Panc1 (cell line): Measurements from ENCODE around the gene RB1. TPM values are rescaled to one million over a fixed set of nuclear protein-coding genes. Genes with fewer than 3 reads are reported as not detected.

ENCODE experiments used
- ATAC-seq: fragments of 200-7000 bp; cut with Tn5 transposase; 2 replicates; pipeline ENCODE4 v1.9.1; 2020; ENCODE audit warnings: mild to moderate bottlenecking, moderate library complexity
- BruUV-seq: library from RNA; stranded (reverse); fragments of 400-500 nt; replicated peaks from 2 replicates; lab custom pipeline; 2021; lab: Mats Ljungman, UMichigan
- CTCF ChIA-PET: fragments of 300-600 bp; sonication (Branson Sonifier 250); formaldehyde crosslinking; loops from one replicate; lab custom pipeline; 2022; ENCODE audit warnings: antibody characterized with exemption; lab: Charles Lee
- POLR2A ChIA-PET: fragments of 300-600 bp; sonication (Branson Sonifier 250); formaldehyde crosslinking; loops from one replicate; lab custom pipeline; 2022; ENCODE audit warnings: antibody characterized with exemption; lab: Charles Lee
- DNase-seq: peaks from one replicate; pipeline ENCODE4 v3.0.0-alpha.2; 2010; ENCODE audit warnings: low read depth, low spot score
- H3K27ac ChIP-seq: 2 replicates; pipeline ENCODE4 v1.5.1; 2011; ENCODE audit warnings: mild to moderate bottlenecking, low read length, inconsistent platforms
- H3K27me3 ChIP-seq: fragments of 200-500 bp; sonication (Bioruptor generic); 2 replicates; pipeline ENCODE4 v1.6.0; 2014; ENCODE audit warnings: low read length, inconsistent platforms; ENCODE audit not compliant: control insufficient read depth, insufficient read depth
- H3K36me3 ChIP-seq: fragments of 200-500 bp; sonication (Bioruptor generic); 2 replicates; pipeline ENCODE4 v1.5.1; 2014; ENCODE audit warnings: inconsistent platforms, mild to moderate bottlenecking, low read length, moderate library complexity; ENCODE audit not compliant: control insufficient read depth, insufficient read depth
- H3K4me1 ChIP-seq: 2 replicates; pipeline ENCODE4 v1.5.1; 2011; ENCODE audit warnings: inconsistent platforms, mild to moderate bottlenecking, low read length, moderate library complexity; ENCODE audit not compliant: control insufficient read depth, insufficient read depth
- H3K4me3 ChIP-seq, 2 experiments: 2 replicates each; pipeline ENCODE4 v1.5.1; 2011 to 2012; ENCODE audit warnings: low read depth in 2 of 2, low read length in 2 of 2, mild to moderate bottlenecking in 2 of 2, inconsistent platforms in 1 of 2, moderate library complexity in 1 of 2
- H3K9me3 ChIP-seq: fragments of 200-500 bp; sonication (Bioruptor generic); 2 replicates; pipeline ENCODE4 v1.5.1; 2014; ENCODE audit warnings: low read depth, mild to moderate bottlenecking, inconsistent platforms, low read length, moderate library complexity; ENCODE audit not compliant: control insufficient read depth, insufficient read depth
- POLR2AphosphoS5 ChIP-seq: IDR thresholded peaks from 2 replicates; pipeline ENCODE4 v1.6.1; 2012; ENCODE audit warnings: mild to moderate bottlenecking, low read depth, low read length, moderate library complexity
- SIN3A ChIP-seq: IDR thresholded peaks from 2 replicates; pipeline ENCODE4 v1.6.1; 2012; ENCODE audit warnings: low read depth, mild to moderate bottlenecking, low read length, moderate library complexity, borderline replicate concordance; ENCODE audit not compliant: insufficient read depth
- TCF7L2 ChIP-seq: IDR thresholded peaks from 2 replicates; pipeline ENCODE4 v1.6.1; 2011; ENCODE audit warnings: mild to moderate bottlenecking, low read depth, low read length, inconsistent platforms
- in situ Hi-C: cut with HindIII; loops from 2 replicates; pipeline ENCODE4 v1.10.0; 2016; ENCODE audit warnings: low sequenced_read_pairs, low pct_unique_long_range_greater_than_20kb
- intact Hi-C: fragments of 100-400 bp; cut with micrococcal nuclease; formaldehyde crosslinking; loops from one replicate; pipeline ENCODE4 v1.10.0; 2022; ENCODE audit not compliant: unreplicated experiment
- total RNA-seq: library from RNA; stranded (reverse); gene quantifications from one replicate; pipeline ENCODE4 v1.2.1, GENCODE V29; 2021; ENCODE audit not compliant: unreplicated experiment
- TF ChIP-seq, protein P1 (sequence below): fragments of 450-650 bp; IDR thresholded peaks from 2 replicates; pipeline ENCODE4 v1.5.1; 2017; ENCODE audit warnings: mild to moderate bottlenecking
- TF ChIP-seq, protein P2 (sequence below), 2 experiments: IDR thresholded peaks; 2 replicates each; pipeline ENCODE4 v1.6.1; 2011 to 2012; ENCODE audit warnings: low read depth in 2 of 2, control low read depth in 1 of 2, low read length in 1 of 2, mild to moderate bottlenecking in 1 of 2, moderate library complexity in 1 of 2; ENCODE audit not compliant: insufficient read depth in 1 of 2

The RB1 gene
- total RNA-seq, 1 experiment from 2014 or later = 36.0 TPM

DNA sequence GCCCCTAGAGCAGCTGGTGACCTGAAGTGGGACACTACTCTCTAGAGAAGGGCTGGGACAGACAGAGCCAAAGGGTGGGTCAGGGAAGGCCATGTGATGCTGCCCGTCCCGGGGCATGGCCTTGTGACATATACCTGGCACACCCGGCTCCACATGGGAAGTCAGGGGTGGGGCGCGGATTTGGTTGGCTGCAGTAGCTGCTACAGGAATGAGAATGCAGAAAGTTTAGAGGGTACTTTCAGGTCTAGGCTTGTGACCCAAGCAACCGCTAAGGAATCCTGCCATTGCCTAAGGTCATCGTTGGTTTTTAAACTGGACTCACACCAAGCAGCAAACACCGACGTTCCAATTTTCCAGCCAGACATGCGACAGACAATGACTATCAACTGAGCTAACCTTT is 203.5 kb downstream of the RB1 start:
- no peak overlapping the region for H3K4me3 ChIP-seq
- CTCF ChIA-PET = no interaction called here
- no peak overlapping the region for H3K27ac ChIP-seq
- POLR2A ChIA-PET = no interaction called here
- H3K27me3 ChIP-seq = no peaks in the 10 kb centered on the region
- no peaks in the 10 kb centered on the region for H3K9me3 ChIP-seq
- no peaks in the 10 kb centered on the region for H3K36me3 ChIP-seq
- H3K4me1 ChIP-seq = no peaks in the 10 kb centered on the region
- intact Hi-C loops (no loop called here), in situ Hi-C loops (no loop called here)
- TF ChIP-seq SIN3A (no peak), TCF7L2 (no peak), POLR2AphosphoS5 (no peak)
- TF ChIP-seq, protein P1, sequence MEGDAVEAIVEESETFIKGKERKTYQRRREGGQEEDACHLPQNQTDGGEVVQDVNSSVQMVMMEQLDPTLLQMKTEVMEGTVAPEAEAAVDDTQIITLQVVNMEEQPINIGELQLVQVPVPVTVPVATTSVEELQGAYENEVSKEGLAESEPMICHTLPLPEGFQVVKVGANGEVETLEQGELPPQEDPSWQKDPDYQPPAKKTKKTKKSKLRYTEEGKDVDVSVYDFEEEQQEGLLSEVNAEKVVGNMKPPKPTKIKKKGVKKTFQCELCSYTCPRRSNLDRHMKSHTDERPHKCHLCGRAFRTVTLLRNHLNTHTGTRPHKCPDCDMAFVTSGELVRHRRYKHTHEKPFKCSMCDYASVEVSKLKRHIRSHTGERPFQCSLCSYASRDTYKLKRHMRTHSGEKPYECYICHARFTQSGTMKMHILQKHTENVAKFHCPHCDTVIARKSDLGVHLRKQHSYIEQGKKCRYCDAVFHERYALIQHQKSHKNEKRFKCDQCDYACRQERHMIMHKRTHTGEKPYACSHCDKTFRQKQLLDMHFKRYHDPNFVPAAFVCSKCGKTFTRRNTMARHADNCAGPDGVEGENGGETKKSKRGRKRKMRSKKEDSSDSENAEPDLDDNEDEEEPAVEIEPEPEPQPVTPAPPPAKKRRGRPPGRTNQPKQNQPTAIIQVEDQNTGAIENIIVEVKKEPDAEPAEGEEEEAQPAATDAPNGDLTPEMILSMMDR = no peak
- TF ChIP-seq, protein P2, sequence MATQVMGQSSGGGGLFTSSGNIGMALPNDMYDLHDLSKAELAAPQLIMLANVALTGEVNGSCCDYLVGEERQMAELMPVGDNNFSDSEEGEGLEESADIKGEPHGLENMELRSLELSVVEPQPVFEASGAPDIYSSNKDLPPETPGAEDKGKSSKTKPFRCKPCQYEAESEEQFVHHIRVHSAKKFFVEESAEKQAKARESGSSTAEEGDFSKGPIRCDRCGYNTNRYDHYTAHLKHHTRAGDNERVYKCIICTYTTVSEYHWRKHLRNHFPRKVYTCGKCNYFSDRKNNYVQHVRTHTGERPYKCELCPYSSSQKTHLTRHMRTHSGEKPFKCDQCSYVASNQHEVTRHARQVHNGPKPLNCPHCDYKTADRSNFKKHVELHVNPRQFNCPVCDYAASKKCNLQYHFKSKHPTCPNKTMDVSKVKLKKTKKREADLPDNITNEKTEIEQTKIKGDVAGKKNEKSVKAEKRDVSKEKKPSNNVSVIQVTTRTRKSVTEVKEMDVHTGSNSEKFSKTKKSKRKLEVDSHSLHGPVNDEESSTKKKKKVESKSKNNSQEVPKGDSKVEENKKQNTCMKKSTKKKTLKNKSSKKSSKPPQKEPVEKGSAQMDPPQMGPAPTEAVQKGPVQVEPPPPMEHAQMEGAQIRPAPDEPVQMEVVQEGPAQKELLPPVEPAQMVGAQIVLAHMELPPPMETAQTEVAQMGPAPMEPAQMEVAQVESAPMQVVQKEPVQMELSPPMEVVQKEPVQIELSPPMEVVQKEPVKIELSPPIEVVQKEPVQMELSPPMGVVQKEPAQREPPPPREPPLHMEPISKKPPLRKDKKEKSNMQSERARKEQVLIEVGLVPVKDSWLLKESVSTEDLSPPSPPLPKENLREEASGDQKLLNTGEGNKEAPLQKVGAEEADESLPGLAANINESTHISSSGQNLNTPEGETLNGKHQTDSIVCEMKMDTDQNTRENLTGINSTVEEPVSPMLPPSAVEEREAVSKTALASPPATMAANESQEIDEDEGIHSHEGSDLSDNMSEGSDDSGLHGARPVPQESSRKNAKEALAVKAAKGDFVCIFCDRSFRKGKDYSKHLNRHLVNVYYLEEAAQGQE (IDR thresholded peaks at IDR 0.05; ENCODE audit: insufficient read depth in 1 of 2, low read depth in 2 of 2, low read length in 1 of 2) = no peak
- no TSS peak for BruUV-seq
- DNase-seq (no peak), ATAC-seq (no peak)

DNA sequence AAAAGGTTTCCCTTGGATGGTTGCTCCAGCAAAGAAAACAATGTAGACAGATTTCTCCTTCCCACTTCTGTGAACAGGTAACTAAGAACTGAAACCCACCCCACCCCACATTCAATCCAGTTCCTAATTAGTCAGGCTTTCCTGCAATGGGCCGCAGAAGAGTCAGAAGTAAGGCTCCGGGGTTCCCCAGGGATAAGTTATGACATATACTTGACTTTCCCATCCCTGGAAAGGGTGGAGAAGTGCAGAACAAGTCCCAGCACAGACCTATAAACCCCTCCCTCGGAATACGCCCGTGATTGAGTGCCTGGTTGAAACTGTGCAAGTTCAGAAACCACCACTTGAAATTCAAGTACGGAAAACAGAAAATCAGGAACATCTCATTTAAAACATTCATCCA is 204.5 kb downstream of the RB1 start:
- no peaks in the 10 kb centered on the region for H3K36me3 ChIP-seq
- H3K27ac ChIP-seq = no peak overlapping the region
- POLR2A ChIA-PET = no interaction called here
- no peak overlapping the region for H3K4me3 ChIP-seq
- in situ Hi-C loops = no loop called here
- TF ChIP-seq, protein P2 (IDR thresholded peaks at IDR 0.05; ENCODE audit: insufficient read depth in 1 of 2, low read depth in 2 of 2, low read length in 1 of 2) = no peak
- TF ChIP-seq TCF7L2 = no peak
- no peak for TF ChIP-seq POLR2AphosphoS5
- no peak for TF ChIP-seq SIN3A
- TF ChIP-seq, protein P1 = no peak
- no peaks in the 10 kb centered on the region for H3K27me3 ChIP-seq
- intact Hi-C loops = no loop called here
- CTCF ChIA-PET = no interaction called here
- H3K9me3 ChIP-seq = no peaks in the 10 kb centered on the region
- no peaks in the 10 kb centered on the region for H3K4me1 ChIP-seq
- no peak for ATAC-seq
- DNase-seq = no peak
- BruUV-seq = no TSS peak
